HG03565 (cell line): ENCODE data around the gene PMEPA1.
A peak's percentile ranks its signal among the peaks of the same experiment; 100 is the strongest.
"Not testable (repeated sequence)": the region's sequence is repeated elsewhere in the genome, so short reads cannot be mapped to it uniquely, and the experiment has no call there.

Source experiments
- ATAC-seq: cut with Tn5 transposase; IDR thresholded peaks from one replicate; pipeline ENCODE4 v1.9.1; 2021; ENCODE audit warnings: mild to moderate bottlenecking, moderate library complexity; ENCODE audit not compliant: unreplicated experiment

Gene PMEPA1

DNA sequence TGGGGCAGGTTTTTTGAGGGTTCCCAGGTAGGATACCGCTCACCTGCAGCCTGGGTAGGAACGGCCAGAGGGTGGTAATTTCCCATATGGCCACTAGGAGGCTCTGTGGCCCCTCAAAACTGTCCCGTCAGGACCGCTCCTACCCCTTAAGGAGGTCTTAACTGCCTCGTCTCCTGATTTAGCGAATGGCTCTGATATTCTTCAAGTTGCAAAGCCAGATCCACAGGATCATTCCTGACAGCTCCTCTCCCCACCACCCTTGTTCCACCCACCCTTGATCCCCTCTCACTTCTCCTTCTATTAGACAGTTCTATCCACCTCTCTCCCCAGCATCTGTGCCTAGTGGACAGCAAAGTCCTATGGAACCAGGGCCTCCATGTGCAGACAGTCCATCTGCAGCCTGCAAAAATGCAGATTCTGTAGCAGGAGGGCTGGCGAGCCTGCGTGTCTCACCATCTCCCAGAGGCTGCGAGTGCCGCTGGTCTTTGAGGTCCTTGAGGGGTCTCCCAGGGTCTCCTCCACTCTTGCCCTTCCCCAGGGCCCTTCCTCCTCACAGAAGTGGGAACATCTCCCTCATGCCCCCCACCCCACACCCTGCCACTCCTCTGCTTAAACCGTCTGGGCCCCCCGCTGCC lies 55.3 kb downstream of the PMEPA1 start:
- peak; percentile 59 for ATAC-seq

DNA sequence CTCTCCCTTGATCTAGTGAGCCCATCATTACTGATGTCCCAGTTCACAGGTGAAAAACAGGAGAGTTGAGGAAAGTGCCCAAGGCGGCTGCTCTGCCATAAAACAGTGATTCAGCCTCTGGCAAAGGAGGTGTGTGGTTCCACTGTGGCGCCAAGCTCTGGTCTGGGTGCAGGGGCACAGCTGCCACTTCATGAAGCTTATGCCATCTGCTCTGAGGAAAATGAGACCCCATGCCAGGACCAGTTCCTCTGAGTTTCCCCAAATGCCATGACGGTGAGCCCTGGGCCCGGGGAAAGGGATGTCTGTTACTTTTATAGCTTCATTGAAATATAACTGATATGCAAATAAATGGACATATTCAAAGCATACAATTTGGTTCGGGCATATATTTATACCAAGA lies 55.9 kb downstream of the PMEPA1 start:
- ATAC-seq: no peak

- ATAC-seq: no peak
Observed at GRCh38 chr20:57653546-57653900, 56.3 kb downstream of the PMEPA1 start.

DNA sequence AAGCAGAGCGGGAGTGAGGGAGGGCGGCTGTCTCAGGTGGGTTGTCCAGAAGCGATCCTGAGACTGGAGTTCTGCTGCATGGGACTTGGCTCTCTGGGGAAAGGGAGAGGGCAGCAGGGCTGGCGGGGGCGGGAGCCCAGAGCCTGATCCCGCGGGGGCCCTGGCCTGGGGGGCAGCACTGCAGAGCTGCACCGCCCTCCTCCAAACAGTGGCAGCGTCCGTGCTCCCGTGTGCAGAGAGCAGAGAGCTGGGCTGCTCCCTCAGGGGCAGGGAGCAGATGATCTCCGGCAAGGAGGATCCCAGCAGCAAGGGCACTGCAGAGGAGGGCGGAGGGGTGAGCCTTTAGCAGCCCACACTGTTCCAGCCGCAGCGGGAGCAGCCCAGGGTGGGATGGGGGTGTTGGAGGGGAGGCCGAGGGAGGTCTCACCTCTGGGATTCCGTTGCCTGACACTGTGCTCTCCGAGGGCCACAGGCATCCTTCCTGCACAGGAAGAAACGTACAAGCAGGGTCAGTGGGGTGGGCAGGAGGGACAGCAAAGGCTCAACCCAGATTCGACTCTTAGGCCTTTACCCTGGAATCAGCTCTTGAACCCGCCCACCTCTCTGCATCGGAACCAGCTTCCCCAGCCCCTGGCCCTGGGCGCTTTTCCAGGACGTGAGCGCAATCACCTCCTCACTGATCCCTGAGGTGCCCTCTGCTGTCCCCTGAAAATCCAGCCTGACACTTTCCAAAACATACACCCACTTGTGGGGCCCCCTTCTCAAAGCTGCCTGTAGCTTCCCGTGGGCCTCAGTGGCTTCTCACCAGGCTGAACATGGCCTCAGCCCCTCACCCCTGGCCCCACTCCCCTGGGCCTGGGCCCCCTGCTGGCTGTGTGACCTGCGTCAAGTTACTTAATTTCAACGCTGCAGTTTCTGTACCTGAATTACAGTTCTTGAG lies 56.9 kb downstream of the PMEPA1 start:
- no peak for ATAC-seq

DNA sequence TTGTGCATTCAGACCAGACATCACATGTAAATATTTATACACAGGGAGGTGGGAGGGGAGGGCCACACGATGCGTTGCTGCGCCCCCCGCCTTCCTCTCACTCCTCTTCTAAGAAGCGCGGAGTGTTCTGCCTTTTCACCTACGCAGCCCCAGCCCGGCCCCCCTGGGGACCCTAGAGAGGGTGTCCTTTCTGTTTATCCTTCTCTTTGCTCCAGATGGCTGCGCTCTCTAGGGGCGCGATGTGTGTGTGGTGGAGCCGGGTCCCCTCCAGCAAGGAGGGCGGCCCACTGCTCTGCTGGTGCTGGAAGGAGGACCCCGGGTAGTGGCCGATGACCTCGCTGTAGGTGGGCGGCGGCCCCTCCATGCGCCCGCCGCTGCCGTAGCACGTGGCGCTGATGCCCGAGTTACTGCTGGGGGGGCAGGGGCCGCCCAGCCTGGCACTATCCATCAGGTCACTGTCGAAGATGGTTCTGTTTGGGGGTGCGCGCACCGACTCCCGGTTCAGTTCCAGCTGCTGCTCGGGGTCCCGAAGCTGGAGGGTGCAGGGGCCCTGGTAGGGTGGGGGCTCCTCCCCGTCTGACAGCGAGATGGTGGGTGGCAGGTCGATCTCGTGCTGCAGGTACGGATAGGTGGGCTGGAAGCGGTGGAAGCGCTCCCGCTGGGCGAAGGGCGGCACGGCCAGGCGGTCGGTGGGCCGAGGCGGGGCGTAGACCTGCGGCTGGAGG lies 57.8 kb downstream of the PMEPA1 start:
- ATAC-seq: no peak

GRCh38 chr20:57650756-57651483 lies 58.9 kb downstream of the PMEPA1 start:
- no peak for ATAC-seq

DNA sequence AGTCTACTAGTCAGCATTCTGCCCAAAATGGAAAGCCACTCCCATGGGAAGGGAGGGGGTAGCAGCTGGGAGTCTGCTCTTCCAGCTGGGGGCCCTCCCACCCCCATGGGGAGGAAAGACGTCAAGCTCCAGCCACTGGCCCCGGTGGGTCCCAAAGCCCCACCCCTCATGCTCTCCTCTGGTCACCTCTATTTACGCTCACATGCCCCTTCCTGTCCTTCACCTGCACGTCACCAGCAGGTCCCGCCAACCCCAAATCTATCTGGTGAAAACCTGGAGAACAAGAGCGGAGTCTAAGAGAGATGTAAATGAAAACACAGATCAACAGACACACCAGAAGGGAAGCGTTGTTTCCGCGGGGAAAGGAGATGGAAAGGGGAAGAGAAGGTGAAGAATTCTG lies 59.5 kb downstream of the PMEPA1 start:
- ATAC-seq: no peak

- no peak for ATAC-seq
Observed at GRCh38 chr20:57649617-57650015, 60.2 kb downstream of the PMEPA1 start.

GRCh38 chr20:57648878-57649616 lies 60.8 kb downstream of the PMEPA1 start:
- ATAC-seq: no peak

- ATAC-seq: no peak
Observed at GRCh38 chr20:57647933-57648785, 61.7 kb downstream of the PMEPA1 start.

- ATAC-seq: no peak
Observed at GRCh38 chr20:57647006-57647932, 62.5 kb downstream of the PMEPA1 start.

DNA sequence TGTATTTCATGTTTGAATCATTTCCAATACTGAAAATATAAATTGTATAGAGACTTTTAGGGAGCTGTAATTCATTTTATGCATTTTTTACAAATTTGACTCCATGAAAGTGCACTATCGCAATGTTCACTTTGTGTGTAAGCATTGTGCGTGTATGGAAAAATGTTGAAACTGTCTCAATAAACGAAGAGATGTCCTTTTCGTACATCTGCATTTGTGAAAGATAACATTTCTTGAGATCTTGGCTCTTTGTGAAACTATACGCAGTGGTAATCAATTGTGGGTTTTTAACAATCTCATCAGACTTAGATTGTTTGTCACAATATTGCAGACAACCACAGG lies 70.9 kb downstream of the PMEPA1 start:
- no peak for ATAC-seq

DNA sequence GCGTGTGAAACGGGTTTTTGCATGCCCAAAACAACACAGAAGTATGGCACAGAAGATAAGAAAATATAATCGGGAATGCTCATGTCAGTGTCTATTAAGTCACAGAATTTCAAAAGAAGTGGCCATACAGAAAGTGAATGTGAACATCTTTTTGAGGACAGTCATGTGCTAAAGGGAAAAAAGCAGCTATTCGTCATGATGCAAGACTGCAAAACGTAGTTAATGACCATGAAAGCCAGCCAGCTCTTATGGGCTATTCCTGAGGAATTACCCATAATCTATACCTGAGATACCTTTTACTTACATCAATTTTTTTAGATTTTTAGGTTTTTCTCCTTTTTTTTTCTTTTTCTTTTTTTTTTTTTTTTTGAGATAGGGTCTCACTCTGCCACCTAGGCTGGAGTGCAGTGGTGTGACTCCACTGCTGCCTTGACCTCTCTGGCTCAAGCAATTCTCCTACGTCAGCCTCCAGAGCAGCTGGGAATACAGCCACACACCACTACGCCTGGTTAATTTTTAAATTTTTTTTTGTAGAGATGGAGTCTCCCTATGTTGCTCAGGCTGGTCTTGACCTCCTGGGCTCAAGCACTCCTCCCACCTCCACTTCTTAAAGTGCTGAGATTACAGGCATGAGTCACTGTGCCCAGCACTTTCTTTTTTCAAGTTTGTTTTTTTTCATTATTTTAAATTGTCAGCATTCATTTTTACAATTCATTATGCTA lies 71.5 kb downstream of the PMEPA1 start:
- no peak for ATAC-seq

DNA sequence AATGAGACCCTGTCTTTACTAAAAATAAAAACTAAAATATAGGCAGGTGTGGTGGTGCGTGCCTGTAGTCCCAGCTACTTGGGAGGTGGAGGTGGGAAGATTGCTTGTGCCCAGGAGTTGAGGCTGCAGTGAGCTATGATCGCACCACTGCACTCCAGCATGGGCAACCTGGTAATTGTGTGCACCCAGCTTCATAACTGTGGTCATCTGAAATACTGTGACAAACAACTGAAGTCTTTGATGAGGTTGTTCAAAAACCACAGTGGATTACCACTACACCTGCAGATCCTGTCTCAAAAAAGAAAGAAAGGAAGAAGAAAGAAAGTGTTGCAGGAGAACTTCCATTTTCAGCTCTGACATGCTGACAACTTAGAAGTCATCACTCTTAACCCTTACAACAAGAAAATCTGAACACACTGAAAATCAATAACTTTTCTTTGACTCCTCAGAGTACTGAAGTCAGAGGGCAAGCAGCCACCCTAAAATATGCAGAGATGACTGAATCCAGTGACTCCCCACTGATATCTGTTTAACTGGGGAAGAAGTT lies 75.8 kb downstream of the PMEPA1 start:
- ATAC-seq: no peak

DNA sequence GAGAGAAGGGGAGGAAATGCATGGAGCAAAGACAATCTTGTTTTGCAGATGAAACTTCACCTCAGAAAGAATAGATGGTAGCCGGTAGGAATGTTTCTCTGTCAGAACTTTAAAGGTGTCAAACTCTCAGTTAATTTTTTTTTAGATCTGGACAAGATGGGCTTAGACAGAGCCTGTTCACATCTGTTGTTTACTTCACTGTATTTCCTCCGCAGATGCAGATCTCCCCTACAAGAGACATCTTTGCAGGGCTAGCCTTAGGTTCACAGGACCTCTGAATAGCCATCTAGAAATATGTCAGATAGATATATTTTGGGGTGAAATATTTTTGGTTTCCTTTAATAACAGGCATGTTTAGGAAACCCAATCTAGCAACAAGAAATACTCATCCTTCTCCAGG lies 77.5 kb downstream of the PMEPA1 start:
- no peak for ATAC-seq

- ATAC-seq: no peak
Observed at GRCh38 chr20:57630061-57630460, 79.8 kb downstream of the PMEPA1 start.

DNA sequence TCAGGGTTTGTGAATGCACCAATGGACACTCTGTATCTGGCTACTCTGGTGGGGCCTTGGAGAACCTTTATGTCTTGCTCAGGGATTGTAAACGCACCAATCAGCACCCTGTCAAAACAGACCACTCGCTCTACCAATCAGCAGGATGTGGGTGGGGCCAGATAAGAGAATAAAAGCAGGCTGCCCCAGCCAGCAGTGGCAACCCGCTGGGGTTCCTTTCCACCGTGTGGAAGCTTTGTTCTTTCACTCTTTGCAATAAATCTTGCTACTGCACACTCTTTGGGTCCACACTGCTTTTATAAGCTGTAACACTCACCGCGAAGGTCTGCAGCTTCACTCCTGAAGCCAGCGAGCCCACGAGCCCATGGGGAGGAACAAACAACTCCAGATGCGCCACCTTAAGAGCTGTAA lies 80.3 kb downstream of the PMEPA1 start:
- not testable (repeated sequence) for ATAC-seq

DNA sequence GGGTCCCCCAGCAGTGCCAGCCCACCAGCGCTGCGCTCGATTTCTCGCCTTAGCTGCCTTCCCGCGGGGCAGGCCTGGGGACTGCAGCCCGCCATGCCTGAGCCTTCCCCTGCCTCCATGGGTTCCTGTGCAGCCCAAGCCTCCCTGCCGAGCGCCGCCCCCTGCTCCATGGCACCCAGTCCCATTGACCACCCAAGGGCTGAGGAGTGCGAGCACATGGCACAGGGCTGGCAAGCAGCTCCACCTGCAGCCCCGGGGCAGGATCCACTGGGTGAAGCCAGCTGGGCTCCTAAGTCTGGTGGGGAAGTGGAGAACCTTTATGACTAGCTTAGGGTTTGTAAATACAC lies 80.9 kb downstream of the PMEPA1 start:
- not testable (repeated sequence) for ATAC-seq
